Right lobe of liver (tissue), 4 donors: ENCODE measurements around the gene WASF3.

Experiments used
- POLR2A ChIP-seq: fragments of 450-650 bp; IDR thresholded peaks from one replicate; pipeline ENCODE4 v1.6.1; 2017; ENCODE audit warnings: antibody characterized with exemption, mild to moderate bottlenecking
- TF ChIP-seq, protein P1 (sequence below), 4 donors: fragments of 200-600 bp in 3 of 4; fragments of 450-650 bp in 1 of 4; IDR thresholded peaks; one replicate each; pipeline versions ENCODE4 v1.5.1 to v1.8.0; 2016 to 2022; ENCODE audit warnings: antibody characterized with exemption in 4 of 4, mild to moderate bottlenecking in 2 of 4
- donor health status: DM: no; HTN: no; CAD: no.
- donor health status: DM: no; HTN: no; CAD: no.
- donor health status: DM: no; HTN: yes; CAD: no.

DNA sequence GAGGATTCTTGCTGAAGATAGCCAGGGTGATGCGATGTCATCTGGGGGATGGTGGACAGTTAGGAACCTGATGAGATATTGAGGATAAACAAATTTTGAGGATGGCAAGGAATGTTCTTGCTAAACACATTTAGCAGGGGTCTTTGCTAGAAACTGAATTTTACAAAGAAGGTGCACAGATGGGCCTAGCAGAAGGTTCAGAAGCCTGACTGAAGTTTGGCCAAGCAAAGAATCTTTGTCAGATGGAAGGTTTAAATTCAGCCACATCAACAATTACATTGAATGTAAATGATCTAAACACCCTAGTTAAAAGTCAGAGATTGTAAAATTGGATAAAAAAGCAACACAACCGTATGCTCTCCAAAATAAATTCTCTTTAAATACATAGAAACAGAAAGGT, 68.8 kb downstream of the WASF3 start:
- TF ChIP-seq, protein P1, sequence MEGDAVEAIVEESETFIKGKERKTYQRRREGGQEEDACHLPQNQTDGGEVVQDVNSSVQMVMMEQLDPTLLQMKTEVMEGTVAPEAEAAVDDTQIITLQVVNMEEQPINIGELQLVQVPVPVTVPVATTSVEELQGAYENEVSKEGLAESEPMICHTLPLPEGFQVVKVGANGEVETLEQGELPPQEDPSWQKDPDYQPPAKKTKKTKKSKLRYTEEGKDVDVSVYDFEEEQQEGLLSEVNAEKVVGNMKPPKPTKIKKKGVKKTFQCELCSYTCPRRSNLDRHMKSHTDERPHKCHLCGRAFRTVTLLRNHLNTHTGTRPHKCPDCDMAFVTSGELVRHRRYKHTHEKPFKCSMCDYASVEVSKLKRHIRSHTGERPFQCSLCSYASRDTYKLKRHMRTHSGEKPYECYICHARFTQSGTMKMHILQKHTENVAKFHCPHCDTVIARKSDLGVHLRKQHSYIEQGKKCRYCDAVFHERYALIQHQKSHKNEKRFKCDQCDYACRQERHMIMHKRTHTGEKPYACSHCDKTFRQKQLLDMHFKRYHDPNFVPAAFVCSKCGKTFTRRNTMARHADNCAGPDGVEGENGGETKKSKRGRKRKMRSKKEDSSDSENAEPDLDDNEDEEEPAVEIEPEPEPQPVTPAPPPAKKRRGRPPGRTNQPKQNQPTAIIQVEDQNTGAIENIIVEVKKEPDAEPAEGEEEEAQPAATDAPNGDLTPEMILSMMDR (IDR thresholded peaks at IDR 0.05) = no peak
- TF ChIP-seq POLR2A = no peak
